ENCODE measurements around the gene EXPH5.

DNA sequence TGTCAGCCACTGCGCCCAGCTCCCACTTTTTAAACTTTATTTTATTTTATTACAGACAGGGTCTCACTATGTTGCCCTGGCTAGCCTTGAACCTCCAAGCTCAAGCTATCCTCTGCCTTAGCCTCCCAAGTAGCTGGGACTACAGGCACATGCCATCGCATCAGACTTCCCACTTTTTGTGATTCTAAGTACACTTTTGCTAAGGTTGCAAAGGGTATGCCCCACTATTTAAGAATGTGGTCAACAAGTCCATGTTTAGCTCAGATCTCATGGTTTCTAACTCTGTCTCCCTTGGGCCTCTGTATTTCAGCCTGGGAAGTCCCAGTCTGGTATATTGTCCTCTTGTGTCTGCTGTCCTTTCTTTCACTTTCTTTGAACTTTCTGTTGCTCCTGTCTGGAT, 35.3 kb downstream of the EXPH5 start:
- TF ChIP-seq, protein P1, sequence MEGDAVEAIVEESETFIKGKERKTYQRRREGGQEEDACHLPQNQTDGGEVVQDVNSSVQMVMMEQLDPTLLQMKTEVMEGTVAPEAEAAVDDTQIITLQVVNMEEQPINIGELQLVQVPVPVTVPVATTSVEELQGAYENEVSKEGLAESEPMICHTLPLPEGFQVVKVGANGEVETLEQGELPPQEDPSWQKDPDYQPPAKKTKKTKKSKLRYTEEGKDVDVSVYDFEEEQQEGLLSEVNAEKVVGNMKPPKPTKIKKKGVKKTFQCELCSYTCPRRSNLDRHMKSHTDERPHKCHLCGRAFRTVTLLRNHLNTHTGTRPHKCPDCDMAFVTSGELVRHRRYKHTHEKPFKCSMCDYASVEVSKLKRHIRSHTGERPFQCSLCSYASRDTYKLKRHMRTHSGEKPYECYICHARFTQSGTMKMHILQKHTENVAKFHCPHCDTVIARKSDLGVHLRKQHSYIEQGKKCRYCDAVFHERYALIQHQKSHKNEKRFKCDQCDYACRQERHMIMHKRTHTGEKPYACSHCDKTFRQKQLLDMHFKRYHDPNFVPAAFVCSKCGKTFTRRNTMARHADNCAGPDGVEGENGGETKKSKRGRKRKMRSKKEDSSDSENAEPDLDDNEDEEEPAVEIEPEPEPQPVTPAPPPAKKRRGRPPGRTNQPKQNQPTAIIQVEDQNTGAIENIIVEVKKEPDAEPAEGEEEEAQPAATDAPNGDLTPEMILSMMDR (IDR thresholded peaks at IDR 0.05; ENCODE audit: borderline replicate concordance, extremely low read depth, low read length, poor library complexity, severe bottlenecking), result no peak
- no peak for TF ChIP-seq EZH2 (IDR thresholded peaks at IDR 0.05; ENCODE audit: borderline replicate concordance, low read depth, low read length, severe bottlenecking)
